GM23338 (cell line): ENCODE data around the gene NRBP1. TPM values are rescaled to one million over a fixed set of nuclear protein-coding genes. Genes with fewer than 3 reads are reported as not detected.
A peak's percentile ranks its signal among the peaks of the same experiment; 100 is the strongest.

Experiments
- ATAC-seq: fragments of 200-7000 bp; cut with Tn5 transposase; 3 replicates; pipeline ENCODE4 v1.9.1; 2020
- DNase-seq: peaks from one replicate; pipeline ENCODE4 v3.0.0-alpha.2; 2015; ENCODE audit warnings: low spot score
- H2AFZ ChIP-seq: fragments of 200-600 bp; sonication (generic); 2 replicates; pipeline ENCODE4 v1.8.0; 2016; ENCODE audit warnings: antibody characterized with exemption, mild to moderate bottlenecking, moderate library complexity
- H3F3A ChIP-seq: fragments of 200-600 bp; sonication (generic); replicated peaks from 2 replicates; pipeline ENCODE4 v1.8.0; 2017; ENCODE audit warnings: antibody characterized with exemption, mixed run types, low read depth
- H3K27ac ChIP-seq: fragments of 200-600 bp; sonication (generic); 2 replicates; pipeline ENCODE4 v1.6.1; 2016; ENCODE audit warnings: low read depth
- H3K27me3 ChIP-seq: fragments of 200-600 bp; sonication (generic); 2 replicates; pipeline ENCODE4 v1.8.0; 2016; ENCODE audit warnings: mild to moderate bottlenecking, mixed run types, moderate library complexity; ENCODE audit not compliant: insufficient read depth
- H3K36me3 ChIP-seq: fragments of 200-600 bp; sonication (generic); 2 replicates; pipeline ENCODE4 v1.8.0; 2016; ENCODE audit warnings: mild to moderate bottlenecking; ENCODE audit not compliant: insufficient read depth
- H3K4me1 ChIP-seq: fragments of 200-600 bp; sonication (generic); 2 replicates; pipeline ENCODE4 v1.8.0; 2016; ENCODE audit warnings: mild to moderate bottlenecking, moderate library complexity; ENCODE audit not compliant: insufficient read depth
- H3K4me2 ChIP-seq: fragments of 200-600 bp; sonication (generic); 2 replicates; pipeline ENCODE4 v1.7.1; 2017; ENCODE audit warnings: mixed run types
- H3K4me3 ChIP-seq: fragments of 200-600 bp; sonication (generic); 2 replicates; pipeline ENCODE4 v1.6.1; 2016; ENCODE audit warnings: mixed run types
- H3K79me2 ChIP-seq: fragments of 200-600 bp; sonication (generic); replicated peaks from 2 replicates; pipeline ENCODE4 v1.8.0; 2017; ENCODE audit warnings: mild to moderate bottlenecking; ENCODE audit not compliant: insufficient read depth
- H3K9me2 ChIP-seq: fragments of 200-600 bp; sonication (generic); 2 replicates; pipeline ENCODE4 v1.8.0; 2017; ENCODE audit not compliant: insufficient read depth
- H4K20me1 ChIP-seq: fragments of 200-600 bp; sonication (generic); replicated peaks from 2 replicates; pipeline ENCODE4 v1.8.0; 2017; ENCODE audit warnings: mild to moderate bottlenecking; ENCODE audit not compliant: insufficient read depth
- H3K27ac Mint-ChIP-seq: 2 replicates; pipeline ENCODE4 v1.8.0; 2020; ENCODE audit warnings: inconsistent platforms, mild to moderate bottlenecking, moderate library complexity, mixed read lengths
- H3K27me3 Mint-ChIP-seq: 3 replicates; pipeline ENCODE4 v1.8.0; 2022; ENCODE audit warnings: low read depth, mild to moderate bottlenecking, moderate library complexity, mixed read lengths, inconsistent platforms; ENCODE audit not compliant: insufficient read depth, poor library complexity
- H3K36me3 Mint-ChIP-seq: 3 replicates; pipeline ENCODE4 v1.8.0; 2021; ENCODE audit warnings: low read depth, mild to moderate bottlenecking, inconsistent platforms, moderate library complexity, mixed read lengths
- H3K4me1 Mint-ChIP-seq: 3 replicates; pipeline ENCODE4 v1.8.0; 2020; ENCODE audit warnings: mild to moderate bottlenecking, inconsistent platforms, mixed read lengths
- H3K4me3 Mint-ChIP-seq: 3 replicates; pipeline ENCODE4 v1.8.0; 2021; ENCODE audit warnings: moderate library complexity, mild to moderate bottlenecking, inconsistent platforms, mixed read lengths
- H3K9me3 Mint-ChIP-seq: 3 replicates; pipeline ENCODE4 v1.8.0; 2020; ENCODE audit warnings: moderate library complexity, mild to moderate bottlenecking, inconsistent platforms, mixed read lengths
- CREB1 ChIP-seq: fragments of 250-450 bp; sonication (Bioruptor Pico); IDR thresholded peaks from 2 replicates; pipeline ENCODE4 v1.5.0; 2020; ENCODE audit warnings: low read depth, mild to moderate bottlenecking, moderate library complexity
- EZH2 ChIP-seq: fragments of 200-600 bp; sonication (generic); IDR thresholded peaks from one replicate; pipeline ENCODE4 v1.8.0; 2017; ENCODE audit warnings: antibody characterized with exemption, mild to moderate bottlenecking, low read depth; ENCODE audit not compliant: unreplicated experiment
- EZH2phosphoT487 ChIP-seq: fragments of 200-600 bp; sonication (generic); IDR thresholded peaks from one replicate; pipeline ENCODE4 v1.8.1; 2018; ENCODE audit warnings: antibody characterized with exemption; ENCODE audit not compliant: unreplicated experiment
- JUNB ChIP-seq: IDR thresholded peaks from one replicate; pipeline ENCODE4 v1.6.1; 2016; ENCODE audit warnings: antibody characterized with exemption; ENCODE audit not compliant: unreplicated experiment
- NANOG ChIP-seq: IDR thresholded peaks from 2 replicates; pipeline ENCODE4 v1.6.1; 2016; ENCODE audit warnings: antibody characterized with exemption, borderline replicate concordance
- POLR2AphosphoS5 ChIP-seq: IDR thresholded peaks from 2 replicates; pipeline ENCODE4 v1.6.1; 2016; ENCODE audit warnings: antibody characterized with exemption, low read depth
- STAT1 ChIP-seq: IDR thresholded peaks from one replicate; pipeline ENCODE4 v1.6.1; 2016; ENCODE audit warnings: antibody characterized with exemption; ENCODE audit not compliant: unreplicated experiment
- ZNF114 ChIP-seq: fragments of 250-450 bp; sonication (Bioruptor Pico); IDR thresholded peaks from 2 replicates; pipeline ENCODE4 v1.5.0; 2020; ENCODE audit warnings: mild to moderate bottlenecking, moderate library complexity
- ZNF331 ChIP-seq: fragments of 250-450 bp; sonication (Bioruptor Pico); IDR thresholded peaks from 2 replicates; pipeline ENCODE4 v1.5.0; 2020; ENCODE audit warnings: low read depth, mild to moderate bottlenecking, moderate library complexity
- polyA plus RNA-seq: library from polyadenylated mRNA; unstranded; fragments of >200 nt; fragmentation: Nextera tagmentation; extraction: Ambion mirVana; gene quantifications from 2 replicates; pipeline ENCODE4 v1.2.1, GENCODE V29; 2016
- total RNA-seq: library from RNA; depleted of rRNA; stranded (reverse); fragments of >200 nt; shearing (Covaris generic); gene quantifications from 2 replicates; pipeline ENCODE4 v1.2.3, GENCODE V29; 2014
- TF ChIP-seq, protein P1 (sequence below): IDR thresholded peaks from 2 replicates; pipeline ENCODE4 v1.6.1; 2016; ENCODE audit warnings: antibody characterized with exemption
- TF ChIP-seq, protein P2 (sequence below), 2 experiments: fragments of 200-600 bp in 1 of 2; sonication (generic) in 1 of 2; conservative IDR thresholded peaks; 2 replicates each; pipeline versions ENCODE4 v1.5.1 to v1.6.1; 2016 to 2017; ENCODE audit warnings: antibody characterized with exemption in 2 of 2, low read depth in 2 of 2, mild to moderate bottlenecking in 2 of 2, moderate library complexity in 1 of 2
- TF ChIP-seq, protein P3 (sequence below): IDR thresholded peaks from one replicate; pipeline ENCODE4 v1.6.1; 2018; ENCODE audit warnings: antibody characterized with exemption; ENCODE audit not compliant: unreplicated experiment
- TF ChIP-seq, protein P4 (sequence below): fragments of 250-450 bp; sonication (Bioruptor Pico); IDR thresholded peaks from 2 replicates; pipeline ENCODE4 v1.5.0; 2020; ENCODE audit warnings: mild to moderate bottlenecking, moderate library complexity

The NRBP1 gene
- total and polyA plus RNA-seq, 2 experiments from 2014 or later, result 75.0 to 128 TPM

DNA sequence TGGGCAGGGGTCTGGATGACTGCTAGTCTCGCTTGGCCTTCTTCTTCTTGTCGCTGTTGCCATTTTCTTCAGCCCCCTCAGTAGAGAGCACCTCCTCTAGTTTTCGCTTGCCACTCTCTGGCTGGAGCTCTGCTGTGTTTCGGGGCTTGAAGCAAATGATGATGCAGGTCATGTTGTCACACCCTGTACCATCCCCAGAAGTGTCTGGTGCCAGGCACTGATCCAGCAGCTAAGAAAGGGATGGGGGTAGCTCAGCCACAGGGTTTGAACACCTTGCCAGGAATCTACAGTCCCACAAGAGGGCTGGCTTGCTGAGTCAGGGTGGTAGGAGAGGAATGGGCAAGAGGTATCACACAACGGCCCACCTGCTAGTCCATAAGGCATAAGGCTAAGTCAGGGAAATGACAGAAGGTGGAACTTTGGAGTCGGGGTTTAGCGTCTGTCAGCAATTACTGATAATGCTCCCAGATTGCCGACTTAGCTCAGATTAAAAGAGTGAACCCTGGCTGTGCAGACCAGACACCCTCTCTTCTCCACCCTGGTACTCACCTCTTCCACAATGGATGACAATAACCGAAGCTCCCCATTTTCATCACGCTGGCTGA is 46.8 kb upstream of the NRBP1 start:
- Mint-ChIP-seq H3K4me3 (peak overlapping the region; percentile 90), H3K27ac (peak overlapping the region; percentile 100), H3K4me1 (peaks cover 17% of the 10 kb centered on the region), H3K9me3 (no peaks in the 10 kb centered on the region), H3K36me3 (peaks cover 76% of the 10 kb centered on the region), H3K27me3 (peaks cover 24% of the 10 kb centered on the region)
- no peak for ATAC-seq
- H2AFZ ChIP-seq, result no peak overlapping the region
- peak overlapping the region; percentile 99 for H3K27ac ChIP-seq
- no peaks in the 10 kb centered on the region for H3K9me2 ChIP-seq
- peak overlapping the region; percentile 74 for H3K4me2 ChIP-seq
- H3F3A ChIP-seq, result peaks cover 47% of the 10 kb centered on the region
- peaks cover 14% of the 10 kb centered on the region for H3K79me2 ChIP-seq
- peaks cover 51% of the 10 kb centered on the region for H3K36me3 ChIP-seq
- peaks cover 7% of the 10 kb centered on the region for H3K4me1 ChIP-seq
- TF ChIP-seq, protein P1, sequence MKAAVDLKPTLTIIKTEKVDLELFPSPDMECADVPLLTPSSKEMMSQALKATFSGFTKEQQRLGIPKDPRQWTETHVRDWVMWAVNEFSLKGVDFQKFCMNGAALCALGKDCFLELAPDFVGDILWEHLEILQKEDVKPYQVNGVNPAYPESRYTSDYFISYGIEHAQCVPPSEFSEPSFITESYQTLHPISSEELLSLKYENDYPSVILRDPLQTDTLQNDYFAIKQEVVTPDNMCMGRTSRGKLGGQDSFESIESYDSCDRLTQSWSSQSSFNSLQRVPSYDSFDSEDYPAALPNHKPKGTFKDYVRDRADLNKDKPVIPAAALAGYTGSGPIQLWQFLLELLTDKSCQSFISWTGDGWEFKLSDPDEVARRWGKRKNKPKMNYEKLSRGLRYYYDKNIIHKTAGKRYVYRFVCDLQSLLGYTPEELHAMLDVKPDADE, result no peak
- TF ChIP-seq ZNF331 (CRISPR knock-in tag), result no peak
- TF ChIP-seq, protein P2, sequence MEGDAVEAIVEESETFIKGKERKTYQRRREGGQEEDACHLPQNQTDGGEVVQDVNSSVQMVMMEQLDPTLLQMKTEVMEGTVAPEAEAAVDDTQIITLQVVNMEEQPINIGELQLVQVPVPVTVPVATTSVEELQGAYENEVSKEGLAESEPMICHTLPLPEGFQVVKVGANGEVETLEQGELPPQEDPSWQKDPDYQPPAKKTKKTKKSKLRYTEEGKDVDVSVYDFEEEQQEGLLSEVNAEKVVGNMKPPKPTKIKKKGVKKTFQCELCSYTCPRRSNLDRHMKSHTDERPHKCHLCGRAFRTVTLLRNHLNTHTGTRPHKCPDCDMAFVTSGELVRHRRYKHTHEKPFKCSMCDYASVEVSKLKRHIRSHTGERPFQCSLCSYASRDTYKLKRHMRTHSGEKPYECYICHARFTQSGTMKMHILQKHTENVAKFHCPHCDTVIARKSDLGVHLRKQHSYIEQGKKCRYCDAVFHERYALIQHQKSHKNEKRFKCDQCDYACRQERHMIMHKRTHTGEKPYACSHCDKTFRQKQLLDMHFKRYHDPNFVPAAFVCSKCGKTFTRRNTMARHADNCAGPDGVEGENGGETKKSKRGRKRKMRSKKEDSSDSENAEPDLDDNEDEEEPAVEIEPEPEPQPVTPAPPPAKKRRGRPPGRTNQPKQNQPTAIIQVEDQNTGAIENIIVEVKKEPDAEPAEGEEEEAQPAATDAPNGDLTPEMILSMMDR (conservative IDR thresholded peaks at IDR 0.05; ENCODE audit: low read depth in 2 of 2), result no peak
- TF ChIP-seq POLR2AphosphoS5, result no peak
- no peak for TF ChIP-seq ZNF114
- TF ChIP-seq NANOG, result no peak
- no peak for TF ChIP-seq JUNB
- TF ChIP-seq, protein P3, sequence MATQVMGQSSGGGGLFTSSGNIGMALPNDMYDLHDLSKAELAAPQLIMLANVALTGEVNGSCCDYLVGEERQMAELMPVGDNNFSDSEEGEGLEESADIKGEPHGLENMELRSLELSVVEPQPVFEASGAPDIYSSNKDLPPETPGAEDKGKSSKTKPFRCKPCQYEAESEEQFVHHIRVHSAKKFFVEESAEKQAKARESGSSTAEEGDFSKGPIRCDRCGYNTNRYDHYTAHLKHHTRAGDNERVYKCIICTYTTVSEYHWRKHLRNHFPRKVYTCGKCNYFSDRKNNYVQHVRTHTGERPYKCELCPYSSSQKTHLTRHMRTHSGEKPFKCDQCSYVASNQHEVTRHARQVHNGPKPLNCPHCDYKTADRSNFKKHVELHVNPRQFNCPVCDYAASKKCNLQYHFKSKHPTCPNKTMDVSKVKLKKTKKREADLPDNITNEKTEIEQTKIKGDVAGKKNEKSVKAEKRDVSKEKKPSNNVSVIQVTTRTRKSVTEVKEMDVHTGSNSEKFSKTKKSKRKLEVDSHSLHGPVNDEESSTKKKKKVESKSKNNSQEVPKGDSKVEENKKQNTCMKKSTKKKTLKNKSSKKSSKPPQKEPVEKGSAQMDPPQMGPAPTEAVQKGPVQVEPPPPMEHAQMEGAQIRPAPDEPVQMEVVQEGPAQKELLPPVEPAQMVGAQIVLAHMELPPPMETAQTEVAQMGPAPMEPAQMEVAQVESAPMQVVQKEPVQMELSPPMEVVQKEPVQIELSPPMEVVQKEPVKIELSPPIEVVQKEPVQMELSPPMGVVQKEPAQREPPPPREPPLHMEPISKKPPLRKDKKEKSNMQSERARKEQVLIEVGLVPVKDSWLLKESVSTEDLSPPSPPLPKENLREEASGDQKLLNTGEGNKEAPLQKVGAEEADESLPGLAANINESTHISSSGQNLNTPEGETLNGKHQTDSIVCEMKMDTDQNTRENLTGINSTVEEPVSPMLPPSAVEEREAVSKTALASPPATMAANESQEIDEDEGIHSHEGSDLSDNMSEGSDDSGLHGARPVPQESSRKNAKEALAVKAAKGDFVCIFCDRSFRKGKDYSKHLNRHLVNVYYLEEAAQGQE, result no peak
- TF ChIP-seq, protein P4, sequence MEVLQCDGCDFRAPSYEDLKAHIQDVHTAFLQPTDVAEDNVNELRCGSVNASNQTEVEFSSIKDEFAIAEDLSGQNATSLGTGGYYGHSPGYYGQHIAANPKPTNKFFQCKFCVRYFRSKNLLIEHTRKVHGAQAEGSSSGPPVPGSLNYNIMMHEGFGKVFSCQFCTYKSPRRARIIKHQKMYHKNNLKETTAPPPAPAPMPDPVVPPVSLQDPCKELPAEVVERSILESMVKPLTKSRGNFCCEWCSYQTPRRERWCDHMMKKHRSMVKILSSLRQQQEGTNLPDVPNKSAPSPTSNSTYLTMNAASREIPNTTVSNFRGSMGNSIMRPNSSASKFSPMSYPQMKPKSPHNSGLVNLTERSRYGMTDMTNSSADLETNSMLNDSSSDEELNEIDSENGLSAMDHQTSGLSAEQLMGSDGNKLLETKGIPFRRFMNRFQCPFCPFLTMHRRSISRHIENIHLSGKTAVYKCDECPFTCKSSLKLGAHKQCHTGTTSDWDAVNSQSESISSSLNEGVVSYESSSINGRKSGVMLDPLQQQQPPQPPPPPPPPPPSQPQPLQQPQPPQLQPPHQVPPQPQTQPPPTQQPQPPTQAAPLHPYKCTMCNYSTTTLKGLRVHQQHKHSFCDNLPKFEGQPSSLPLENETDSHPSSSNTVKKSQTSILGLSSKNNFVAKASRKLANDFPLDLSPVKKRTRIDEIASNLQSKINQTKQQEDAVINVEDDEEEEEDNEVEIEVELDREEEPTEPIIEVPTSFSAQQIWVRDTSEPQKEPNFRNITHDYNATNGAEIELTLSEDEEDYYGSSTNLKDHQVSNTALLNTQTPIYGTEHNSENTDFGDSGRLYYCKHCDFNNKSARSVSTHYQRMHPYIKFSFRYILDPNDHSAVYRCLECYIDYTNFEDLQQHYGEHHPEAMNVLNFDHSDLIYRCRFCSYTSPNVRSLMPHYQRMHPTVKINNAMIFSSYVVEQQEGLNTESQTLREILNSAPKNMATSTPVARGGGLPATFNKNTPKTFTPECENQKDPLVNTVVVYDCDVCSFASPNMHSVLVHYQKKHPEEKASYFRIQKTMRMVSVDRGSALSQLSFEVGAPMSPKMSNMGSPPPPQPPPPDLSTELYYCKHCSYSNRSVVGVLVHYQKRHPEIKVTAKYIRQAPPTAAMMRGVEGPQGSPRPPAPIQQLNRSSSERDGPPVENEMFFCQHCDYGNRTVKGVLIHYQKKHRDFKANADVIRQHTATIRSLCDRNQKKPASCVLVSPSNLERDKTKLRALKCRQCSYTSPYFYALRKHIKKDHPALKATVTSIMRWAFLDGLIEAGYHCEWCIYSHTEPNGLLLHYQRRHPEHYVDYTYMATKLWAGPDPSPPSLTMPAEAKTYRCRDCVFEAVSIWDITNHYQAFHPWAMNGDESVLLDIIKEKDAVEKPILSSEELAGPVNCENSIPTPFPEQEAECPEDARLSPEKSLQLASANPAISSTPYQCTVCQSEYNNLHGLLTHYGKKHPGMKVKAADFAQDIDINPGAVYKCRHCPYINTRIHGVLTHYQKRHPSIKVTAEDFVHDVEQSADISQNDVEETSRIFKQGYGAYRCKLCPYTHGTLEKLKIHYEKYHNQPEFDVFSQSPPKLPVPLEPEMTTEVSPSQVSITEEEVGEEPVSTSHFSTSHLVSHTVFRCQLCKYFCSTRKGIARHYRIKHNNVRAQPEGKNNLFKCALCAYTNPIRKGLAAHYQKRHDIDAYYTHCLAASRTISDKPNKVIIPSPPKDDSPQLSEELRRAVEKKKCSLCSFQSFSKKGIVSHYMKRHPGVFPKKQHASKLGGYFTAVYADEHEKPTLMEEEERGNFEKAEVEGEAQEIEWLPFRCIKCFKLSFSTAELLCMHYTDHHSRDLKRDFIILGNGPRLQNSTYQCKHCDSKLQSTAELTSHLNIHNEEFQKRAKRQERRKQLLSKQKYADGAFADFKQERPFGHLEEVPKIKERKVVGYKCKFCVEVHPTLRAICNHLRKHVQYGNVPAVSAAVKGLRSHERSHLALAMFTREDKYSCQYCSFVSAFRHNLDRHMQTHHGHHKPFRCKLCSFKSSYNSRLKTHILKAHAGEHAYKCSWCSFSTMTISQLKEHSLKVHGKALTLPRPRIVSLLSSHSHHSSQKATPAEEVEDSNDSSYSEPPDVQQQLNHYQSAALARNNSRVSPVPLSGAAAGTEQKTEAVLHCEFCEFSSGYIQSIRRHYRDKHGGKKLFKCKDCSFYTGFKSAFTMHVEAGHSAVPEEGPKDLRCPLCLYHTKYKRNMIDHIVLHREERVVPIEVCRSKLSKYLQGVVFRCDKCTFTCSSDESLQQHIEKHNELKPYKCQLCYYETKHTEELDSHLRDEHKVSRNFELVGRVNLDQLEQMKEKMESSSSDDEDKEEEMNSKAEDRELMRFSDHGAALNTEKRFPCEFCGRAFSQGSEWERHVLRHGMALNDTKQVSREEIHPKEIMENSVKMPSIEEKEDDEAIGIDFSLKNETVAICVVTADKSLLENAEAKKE, result no peak
- TF ChIP-seq EZH2, result no peak
- no peak for TF ChIP-seq STAT1
- no peak for TF ChIP-seq EZH2phosphoT487
- TF ChIP-seq CREB1 (CRISPR knock-in tag), result no peak
- no peaks in the 10 kb centered on the region for H3K27me3 ChIP-seq
- peaks cover 9% of the 10 kb centered on the region for H4K20me1 ChIP-seq
- DNase-seq, result no peak
- H3K4me3 ChIP-seq, result peak overlapping the region; percentile 99
